ENCODE measurements around the gene C11orf71. TPM values are rescaled to one million over a fixed set of nuclear protein-coding genes. Genes with fewer than 3 reads are reported as not detected.

The C11orf71 gene
- total and polyA plus RNA-seq, 2 donors (not counting 1 experiment from before 2014, with no cell fraction given): 12.1 to 14.8 TPM

GRCh38 chr11:114353443-114353842 is 46.9 kb downstream of the C11orf71 start:
- WGBS (ENCODE audit: insufficient coverage): no CpG with 5 or more reads among the region's 3 CpGs
- Histone ChIP-seq H3K4me3 (ENCODE audit: control extremely low read depth in 1 of 5, extremely low read depth in 1 of 5, insufficient read depth in 1 of 5, low read depth in 2 of 5, low read length in 4 of 5) (no peak overlapping the region), H3K9ac (ENCODE audit: low read length) (no peak overlapping the region), H3K9me3 (ENCODE audit: control extremely low read depth in 1 of 3, control insufficient read depth in 2 of 3, insufficient read depth in 1 of 3, low read length in 2 of 3) (no peaks in the 10 kb centered on the region), H3K27ac (ENCODE audit: low read length in 2 of 2) (no peak overlapping the region), H4K20me1 (ENCODE audit: control insufficient read depth, insufficient read depth, low read length, poor library complexity, severe bottlenecking) (no peaks in the 10 kb centered on the region), H3K79me2 (ENCODE audit: control insufficient read depth, insufficient read depth, low read length) (no peaks in the 10 kb centered on the region), H3K36me3 (replicated peaks in 1 of 2; ENCODE audit: control extremely low read depth in 1 of 2, control insufficient read depth in 1 of 2, extremely low read depth in 1 of 2, insufficient read depth in 2 of 2, low read length in 1 of 2) (no peaks in the 10 kb centered on the region), H2AFZ (ENCODE audit: insufficient read depth, low read depth, low read length, poor library complexity, severe bottlenecking) (no peak overlapping the region), H3K4me2 (replicated peaks; ENCODE audit: low read depth, low read length, poor library complexity, severe bottlenecking) (no peak overlapping the region), H3K4me1 (ENCODE audit: control insufficient read depth in 2 of 2, insufficient read depth in 2 of 2, low read length in 2 of 2) (no peaks in the 10 kb centered on the region), H3K27me3 (replicated peaks in 1 of 4; ENCODE audit: control extremely low read depth in 1 of 4, control insufficient read depth in 3 of 4, insufficient read depth in 4 of 4, low read length in 3 of 4) (no peaks in the 10 kb centered on the region)
- CTCF ChIA-PET: no interaction called here
- TF ChIP-seq EZH2 (IDR thresholded peaks at IDR 0.05; ENCODE audit: borderline replicate concordance, insufficient read depth, low read depth, low read length, poor library complexity, severe bottlenecking): no peak
- TF ChIP-seq, protein P1, sequence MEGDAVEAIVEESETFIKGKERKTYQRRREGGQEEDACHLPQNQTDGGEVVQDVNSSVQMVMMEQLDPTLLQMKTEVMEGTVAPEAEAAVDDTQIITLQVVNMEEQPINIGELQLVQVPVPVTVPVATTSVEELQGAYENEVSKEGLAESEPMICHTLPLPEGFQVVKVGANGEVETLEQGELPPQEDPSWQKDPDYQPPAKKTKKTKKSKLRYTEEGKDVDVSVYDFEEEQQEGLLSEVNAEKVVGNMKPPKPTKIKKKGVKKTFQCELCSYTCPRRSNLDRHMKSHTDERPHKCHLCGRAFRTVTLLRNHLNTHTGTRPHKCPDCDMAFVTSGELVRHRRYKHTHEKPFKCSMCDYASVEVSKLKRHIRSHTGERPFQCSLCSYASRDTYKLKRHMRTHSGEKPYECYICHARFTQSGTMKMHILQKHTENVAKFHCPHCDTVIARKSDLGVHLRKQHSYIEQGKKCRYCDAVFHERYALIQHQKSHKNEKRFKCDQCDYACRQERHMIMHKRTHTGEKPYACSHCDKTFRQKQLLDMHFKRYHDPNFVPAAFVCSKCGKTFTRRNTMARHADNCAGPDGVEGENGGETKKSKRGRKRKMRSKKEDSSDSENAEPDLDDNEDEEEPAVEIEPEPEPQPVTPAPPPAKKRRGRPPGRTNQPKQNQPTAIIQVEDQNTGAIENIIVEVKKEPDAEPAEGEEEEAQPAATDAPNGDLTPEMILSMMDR (IDR thresholded peaks at IDR 0.05): no peak
- no peaks in the 10 kb centered on the region for H3K9me3 Mint-ChIP-seq (ENCODE audit: insufficient read depth)
- DNase-seq (no peak), ATAC-seq (ENCODE audit: low read depth) (no peak)
- intact Hi-C loops (cut with micrococcal nuclease): no loop called here
- no peak overlapping the region for H3K27ac Mint-ChIP-seq
- H3K4me3 Mint-ChIP-seq: no peak overlapping the region
- peaks cover 23% of the 10 kb centered on the region for H3K27me3 Mint-ChIP-seq
- POLR2A ChIA-PET: no interaction called here
- no peaks in the 10 kb centered on the region for H3K4me1 Mint-ChIP-seq

GRCh38 chr11:114350022-114350421 is 50.3 kb downstream of the C11orf71 start:
- Histone ChIP-seq H3K4me3 (ENCODE audit: control extremely low read depth in 1 of 5, extremely low read depth in 1 of 5, insufficient read depth in 1 of 5, low read depth in 2 of 5, low read length in 4 of 5) (no peak overlapping the region), H3K36me3 (replicated peaks in 1 of 2; ENCODE audit: control extremely low read depth in 1 of 2, control insufficient read depth in 1 of 2, extremely low read depth in 1 of 2, insufficient read depth in 2 of 2, low read length in 1 of 2) (no peaks in the 10 kb centered on the region), H2AFZ (ENCODE audit: insufficient read depth, low read depth, low read length, poor library complexity, severe bottlenecking) (no peak overlapping the region), H3K9ac (ENCODE audit: low read length) (no peak overlapping the region), H3K9me3 (ENCODE audit: control extremely low read depth in 1 of 3, control insufficient read depth in 2 of 3, insufficient read depth in 1 of 3, low read length in 2 of 3) (peaks cover 0 to 5% (median 0%) of the 10 kb centered on the region in 3 donors), H3K4me1 (ENCODE audit: control insufficient read depth in 2 of 2, insufficient read depth in 2 of 2, low read length in 2 of 2) (peaks cover 0 to 3% of the 10 kb centered on the region in 2 donors), H3K27ac (ENCODE audit: low read length in 2 of 2) (no peak overlapping the region), H3K4me2 (replicated peaks; ENCODE audit: low read depth, low read length, poor library complexity, severe bottlenecking) (no peak overlapping the region), H3K27me3 (replicated peaks in 1 of 4; ENCODE audit: control extremely low read depth in 1 of 4, control insufficient read depth in 3 of 4, insufficient read depth in 4 of 4, low read length in 3 of 4) (no peaks in the 10 kb centered on the region), H4K20me1 (ENCODE audit: control insufficient read depth, insufficient read depth, low read length, poor library complexity, severe bottlenecking) (no peaks in the 10 kb centered on the region), H3K79me2 (ENCODE audit: control insufficient read depth, insufficient read depth, low read length) (no peaks in the 10 kb centered on the region)
- Mint-ChIP-seq H3K9me3 (ENCODE audit: insufficient read depth) (no peaks in the 10 kb centered on the region), H3K27me3 (peaks cover 14% of the 10 kb centered on the region), H3K4me3 (no peak overlapping the region), H3K27ac (no peak overlapping the region), H3K4me1 (peaks cover 5% of the 10 kb centered on the region)
- 98% methylated on average over 4 of the region's 10 CpGs for WGBS (ENCODE audit: insufficient coverage)
- TF ChIP-seq, protein P1 (IDR thresholded peaks at IDR 0.05): no peak
- TF ChIP-seq EZH2 (IDR thresholded peaks at IDR 0.05; ENCODE audit: borderline replicate concordance, insufficient read depth, low read depth, low read length, poor library complexity, severe bottlenecking): no peak
- DNase-seq (no peak), ATAC-seq (ENCODE audit: low read depth) (no peak)
- CTCF ChIA-PET: interaction anchor here (0.6 to 1.4 kb wide), 4 partner anchors 14 to 355 kb away, joined by 3 to 5 read pairs (median 4); partner anchors contain the start of genes C11orf71 and RBM7
- intact Hi-C loops (cut with micrococcal nuclease): no loop called here
- POLR2A ChIA-PET: no interaction called here

Other genes with a start within 250 kb of the C11orf71 start
- gene NNMT, start 104.1 kb downstream of the C11orf71 start, total RNA-seq: not detected in 2 replicates
- not detected in 2 replicates for gene NNMT, start 104.1 kb downstream of the C11orf71 start, polyA plus RNA-seq
- 34.8 and 36.1 TPM in 2 replicates for gene RBM7, start 155 bp upstream of the C11orf71 start, total RNA-seq
- 26.3 and 35.3 TPM in 2 replicates for gene RBM7, start 155 bp upstream of the C11orf71 start, polyA plus RNA-seq
- gene REXO2, start 39.0 kb upstream of the C11orf71 start, total RNA-seq: 27.7 and 34.3 TPM in 2 replicates
- gene REXO2, start 39.0 kb upstream of the C11orf71 start, polyA plus RNA-seq: 37.2 and 67.8 TPM in 2 replicates
- not detected in 2 replicates for gene NXPE1, start 159.4 kb upstream of the C11orf71 start, total RNA-seq
- not detected in 2 replicates for gene NXPE1, start 159.4 kb upstream of the C11orf71 start, polyA plus RNA-seq
- not detected in 2 replicates for gene NXPE4, start 195.3 kb upstream of the C11orf71 start, total RNA-seq
- gene NXPE4, start 195.3 kb upstream of the C11orf71 start, polyA plus RNA-seq: not detected in 2 replicates

Data from B cell (primary cell).